NCI-H2227 (cell line): ENCODE results near the gene PREX1.
"Not testable (repeated sequence)": the region's sequence is repeated elsewhere in the genome, so short reads cannot be mapped to it uniquely, and the experiment has no call there.

ENCODE experiments used
- DNase-seq: peaks from one replicate; lab custom pipeline; 2025; ENCODE audit not compliant: unreplicated experiment; lab: John Stamatoyannopoulos, UW

The PREX1 gene

GRCh38 chr20:48759631-48760245 lies 68.1 kb downstream of the PREX1 start:
- DNase-seq = no peak

GRCh38 chr20:48758206-48758820 lies 69.5 kb downstream of the PREX1 start:
- no peak for DNase-seq

- DNase-seq = not testable (repeated sequence)
These were observed 71.0 kb downstream of the PREX1 start for GRCh38 chr20:48756774-48757173.

GRCh38 chr20:48754292-48754691 lies 73.5 kb downstream of the PREX1 start:
- no peak for DNase-seq

GRCh38 chr20:48752963-48753362 lies 74.8 kb downstream of the PREX1 start:
- DNase-seq = no peak

GRCh38 chr20:48751871-48752270 lies 75.9 kb downstream of the PREX1 start:
- no peak for DNase-seq

GRCh38 chr20:48750941-48751635 lies 76.7 kb downstream of the PREX1 start:
- peak; percentile 28 for DNase-seq

GRCh38 chr20:48750376-48750775 lies 77.4 kb downstream of the PREX1 start:
- no peak for DNase-seq

GRCh38 chr20:48749437-48749836 lies 78.4 kb downstream of the PREX1 start:
- no peak for DNase-seq

- no peak for DNase-seq
These were observed 79.2 kb downstream of the PREX1 start for GRCh38 chr20:48748556-48748955.

- no peak for DNase-seq
These were observed 79.9 kb downstream of the PREX1 start for GRCh38 chr20:48747840-48748414.

- no peak for DNase-seq
These were observed 82.5 kb downstream of the PREX1 start for GRCh38 chr20:48745330-48745729.

- no peak for DNase-seq
These were observed 83.3 kb downstream of the PREX1 start for GRCh38 chr20:48744515-48744914.

GRCh38 chr20:48743807-48744206 lies 84.0 kb downstream of the PREX1 start:
- DNase-seq = no peak

- DNase-seq = no peak
These were observed 84.7 kb downstream of the PREX1 start for GRCh38 chr20:48742912-48743680.

GRCh38 chr20:48742233-48742632 lies 85.6 kb downstream of the PREX1 start:
- no peak for DNase-seq

- no peak for DNase-seq
These were observed 86.1 kb downstream of the PREX1 start for GRCh38 chr20:48741669-48742068.

- DNase-seq = no peak
These were observed 87.1 kb downstream of the PREX1 start for GRCh38 chr20:48740712-48741111.

- no peak for DNase-seq
These were observed 87.5 kb downstream of the PREX1 start for GRCh38 chr20:48740292-48740649.

- no peak for DNase-seq
These were observed 88.2 kb downstream of the PREX1 start for GRCh38 chr20:48739395-48740291.
